ENCODE results near the gene CDH20. TPM values are rescaled to one million over a fixed set of nuclear protein-coding genes. Genes with fewer than 3 reads are reported as not detected.

Gene CDH20
- total and polyA plus RNA-seq, 2 of the 4 experiments (the other 2 are of a cell fraction), result not detected

- Histone ChIP-seq H2BK120ac (ENCODE audit: low read depth, low read length) (no peak overlapping the region), H3K4me1 (ENCODE audit: control insufficient read depth, insufficient read depth, low read length) (peaks cover 9% of the 10 kb centered on the region), H3K36me3 (ENCODE audit: control insufficient read depth, insufficient read depth, low read length) (no peaks in the 10 kb centered on the region), H3K18ac (ENCODE audit: low read depth, low read length) (no peak overlapping the region), H2AK9ac (replicated peaks; ENCODE audit: low read depth, low read length, poor library complexity) (no peak overlapping the region), H2AFZ (replicated peaks; ENCODE audit: low read length, poor library complexity) (no peak overlapping the region), H3K9me3 (ENCODE audit: control insufficient read depth, insufficient read depth, low read length) (no peaks in the 10 kb centered on the region), H2BK20ac (ENCODE audit: low read depth, low read length) (no peak overlapping the region), H3K4me3 (ENCODE audit: insufficient read depth, low read depth, low read length) (no peak overlapping the region), H3K27ac (ENCODE audit: insufficient read depth, low read length) (no peak overlapping the region), H4K91ac (ENCODE audit: insufficient read depth, low read depth, low read length) (no peak overlapping the region), H3K23ac (ENCODE audit: low read depth, low read length) (no peak overlapping the region), H3K27me3 (ENCODE audit: control insufficient read depth, insufficient read depth, low read length) (no peaks in the 10 kb centered on the region), H4K8ac (ENCODE audit: low read depth in 2 of 2, low read length in 2 of 2) (no peak overlapping the region), H3K4me2 (ENCODE audit: low read depth, low read length) (no peak overlapping the region), H2AK5ac (ENCODE audit: low read depth, low read length) (no peak overlapping the region), H3K14ac (replicated peaks; ENCODE audit: low read depth, low read length) (no peak overlapping the region), H3K9ac (ENCODE audit: low read depth, low read length) (no peak overlapping the region), H2BK15ac (ENCODE audit: low read depth, low read length) (no peak overlapping the region), H4K5ac (ENCODE audit: low read depth, low read length) (no peak overlapping the region), H3K4ac (ENCODE audit: low read depth, low read length) (no peak overlapping the region), H4K20me1 (ENCODE audit: insufficient read depth, low read length) (no peaks in the 10 kb centered on the region), H3K79me1 (ENCODE audit: low read depth in 1 of 2, low read length in 2 of 2) (no peaks in the 10 kb centered on the region), H3K9me1 (ENCODE audit: insufficient read depth, low read length) (peaks cover 13% of the 10 kb centered on the region), H3K56ac (ENCODE audit: extremely low read depth, insufficient read depth, low read length) (no peak overlapping the region), H2BK5ac (ENCODE audit: low read depth, low read length, poor library complexity, severe bottlenecking) (no peak overlapping the region)
- peak; percentile 82 for TF ChIP-seq NFE2L2 (IDR thresholded peaks at IDR 0.05; ENCODE audit: low read depth, low read length)
- TF ChIP-seq CEBPB (IDR thresholded peaks at IDR 0.05; ENCODE audit: low read depth, low read length), result no peak
- CTCF ChIA-PET, result no interaction called here
- ATAC-seq (ENCODE audit: low read depth), result no peak
- POLR2A ChIA-PET (ENCODE audit: unreplicated experiment), result no interaction called here
- in situ Hi-C loops (cut with MboI; ENCODE audit: low sequenced_read_pairs) (no loop called here), dilution Hi-C loops (cut with HindIII; ENCODE audit: low sequenced_read_pairs, unreplicated experiment) (no loop called here), intact Hi-C loops (cut with micrococcal nuclease) (no loop called here)
- DNase-seq, result no peak
- BruUV-seq (replicated peaks), result no TSS peak
Observed at GRCh38 chr18:61591253-61591652, 258.0 kb downstream of the CDH20 start.
